GM12891 (cell line): ENCODE measurements around the gene RAPGEF5.

Experiments
- POLR2A ChIP-seq: IDR thresholded peaks from 2 replicates; pipeline ENCODE4 v1.6.1; 2011; ENCODE audit warnings: low read depth, low read length, control low read depth
- TAF1 ChIP-seq: IDR thresholded peaks from 2 replicates; pipeline ENCODE4 v1.6.1; 2011; ENCODE audit warnings: low read depth, low read length, control low read depth

DNA sequence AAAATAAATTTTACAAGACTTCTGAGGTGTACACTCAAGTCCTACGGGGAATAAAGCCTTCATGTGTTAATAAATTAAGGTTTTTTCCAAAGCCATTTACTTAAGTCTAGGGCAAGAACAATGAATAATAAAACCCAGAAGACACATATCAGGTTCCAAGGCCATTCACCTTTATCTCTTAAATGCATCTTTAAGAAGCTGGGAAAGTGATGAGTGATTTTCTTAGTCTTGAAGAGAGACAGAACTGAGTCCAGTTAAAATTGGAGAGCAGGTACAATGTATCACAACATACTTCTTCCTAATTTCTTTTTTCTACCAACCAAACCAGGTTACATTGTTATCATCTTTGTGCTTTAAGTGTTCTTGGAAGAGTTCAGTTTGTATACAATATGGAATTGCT is 189.5 kb downstream of the RAPGEF5 start:
- no peak for TF ChIP-seq POLR2A
- TF ChIP-seq TAF1 = no peak
